ENCODE measurements around the gene TAAR6.

The TAAR6 gene

DNA sequence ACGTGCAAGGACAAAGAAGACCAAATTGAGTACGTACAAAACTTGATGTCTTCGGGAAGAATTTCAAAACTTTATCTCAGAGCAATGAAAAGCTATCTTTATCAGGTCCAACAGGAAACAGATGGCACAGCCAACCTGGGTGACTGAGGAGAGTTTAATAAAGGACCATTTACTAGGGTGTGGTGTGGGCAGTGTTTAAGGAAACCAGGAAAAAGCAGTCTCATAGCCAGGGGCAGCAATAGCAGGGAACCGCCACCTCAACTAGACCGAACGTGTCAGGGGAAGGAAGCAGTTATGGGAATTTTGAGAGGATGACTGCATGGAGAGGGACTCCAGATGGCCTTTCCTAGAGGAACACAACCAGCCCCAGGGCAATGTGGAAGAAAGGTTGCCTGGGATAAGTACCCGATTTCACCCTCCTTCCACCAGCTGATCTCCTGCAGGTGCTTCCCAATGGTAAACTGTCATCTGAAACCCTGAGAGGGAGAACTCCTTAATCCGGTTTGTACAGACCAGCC lies 34.6 kb downstream of the TAAR6 start:
- TF ChIP-seq, protein P1, sequence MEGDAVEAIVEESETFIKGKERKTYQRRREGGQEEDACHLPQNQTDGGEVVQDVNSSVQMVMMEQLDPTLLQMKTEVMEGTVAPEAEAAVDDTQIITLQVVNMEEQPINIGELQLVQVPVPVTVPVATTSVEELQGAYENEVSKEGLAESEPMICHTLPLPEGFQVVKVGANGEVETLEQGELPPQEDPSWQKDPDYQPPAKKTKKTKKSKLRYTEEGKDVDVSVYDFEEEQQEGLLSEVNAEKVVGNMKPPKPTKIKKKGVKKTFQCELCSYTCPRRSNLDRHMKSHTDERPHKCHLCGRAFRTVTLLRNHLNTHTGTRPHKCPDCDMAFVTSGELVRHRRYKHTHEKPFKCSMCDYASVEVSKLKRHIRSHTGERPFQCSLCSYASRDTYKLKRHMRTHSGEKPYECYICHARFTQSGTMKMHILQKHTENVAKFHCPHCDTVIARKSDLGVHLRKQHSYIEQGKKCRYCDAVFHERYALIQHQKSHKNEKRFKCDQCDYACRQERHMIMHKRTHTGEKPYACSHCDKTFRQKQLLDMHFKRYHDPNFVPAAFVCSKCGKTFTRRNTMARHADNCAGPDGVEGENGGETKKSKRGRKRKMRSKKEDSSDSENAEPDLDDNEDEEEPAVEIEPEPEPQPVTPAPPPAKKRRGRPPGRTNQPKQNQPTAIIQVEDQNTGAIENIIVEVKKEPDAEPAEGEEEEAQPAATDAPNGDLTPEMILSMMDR (IDR thresholded peaks at IDR 0.05; ENCODE audit: control insufficient read depth, insufficient read depth, low read depth, low read length, missing control alignments), result no peak
- no peak overlapping the region for H3K4me3 ChIP-seq (ENCODE audit: control insufficient read depth, low read depth, low read length)
- DNase-seq (ENCODE audit: low read depth), result no peak

DNA sequence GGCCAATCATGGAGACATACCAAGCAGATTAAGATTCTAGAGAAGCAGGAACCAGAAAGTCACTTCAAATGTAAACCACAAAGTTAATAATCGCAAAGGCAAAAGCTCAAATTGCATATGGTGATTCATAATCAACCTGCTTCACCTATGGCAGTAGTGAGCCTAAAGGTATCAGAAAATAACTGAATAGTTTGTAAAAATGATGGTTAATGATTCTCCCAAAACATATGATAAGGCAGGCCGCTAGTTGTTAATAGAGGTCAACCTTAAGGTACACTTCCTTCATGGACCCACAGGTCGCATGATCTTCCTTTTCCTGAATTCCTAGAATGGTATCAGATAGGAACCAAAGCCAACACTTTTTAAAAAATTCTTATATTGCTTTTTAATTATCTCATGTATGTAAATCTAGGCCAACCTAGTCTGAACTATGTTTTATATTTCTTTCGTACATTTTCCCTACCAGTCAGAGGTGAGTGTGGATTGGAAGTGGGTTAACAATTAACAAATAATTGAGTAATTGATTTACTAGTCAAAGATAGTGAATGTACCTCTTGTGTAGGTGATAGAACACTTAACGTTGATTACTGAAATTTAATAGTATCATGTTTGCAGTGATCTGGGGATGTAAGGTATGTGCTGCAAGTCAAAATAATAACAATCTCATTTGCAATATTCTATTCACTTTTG lies 37.6 kb downstream of the TAAR6 start:
- TF ChIP-seq, protein P1 (IDR thresholded peaks at IDR 0.05; ENCODE audit: control insufficient read depth, insufficient read depth, low read depth, low read length, missing control alignments), result no peak
- DNase-seq (ENCODE audit: low read depth), result no peak
- H3K4me3 ChIP-seq (ENCODE audit: control insufficient read depth, low read depth, low read length), result no peak overlapping the region

DNA sequence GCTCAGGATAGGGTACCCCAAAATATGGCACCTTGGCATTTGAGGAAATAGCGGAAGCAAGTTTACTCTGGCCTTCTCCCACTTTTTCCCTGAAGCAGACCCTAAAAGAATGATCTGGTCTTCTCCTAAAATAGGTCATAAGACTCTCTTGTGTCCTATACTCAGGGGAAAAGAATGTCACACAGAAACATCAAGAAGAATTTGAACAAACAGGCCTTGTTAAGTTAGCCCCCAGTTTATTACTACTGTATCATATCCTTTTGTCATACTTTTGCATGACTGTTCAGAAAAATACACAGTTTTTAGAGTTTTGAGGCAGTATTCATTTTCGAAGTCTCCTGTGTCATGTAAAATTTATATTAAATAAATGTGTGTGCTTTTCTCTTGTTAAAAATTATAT lies 41.5 kb downstream of the TAAR6 start:
- H3K4me3 ChIP-seq (ENCODE audit: control insufficient read depth, low read depth, low read length), result no peak overlapping the region
- DNase-seq (ENCODE audit: low read depth), result no peak

DNA sequence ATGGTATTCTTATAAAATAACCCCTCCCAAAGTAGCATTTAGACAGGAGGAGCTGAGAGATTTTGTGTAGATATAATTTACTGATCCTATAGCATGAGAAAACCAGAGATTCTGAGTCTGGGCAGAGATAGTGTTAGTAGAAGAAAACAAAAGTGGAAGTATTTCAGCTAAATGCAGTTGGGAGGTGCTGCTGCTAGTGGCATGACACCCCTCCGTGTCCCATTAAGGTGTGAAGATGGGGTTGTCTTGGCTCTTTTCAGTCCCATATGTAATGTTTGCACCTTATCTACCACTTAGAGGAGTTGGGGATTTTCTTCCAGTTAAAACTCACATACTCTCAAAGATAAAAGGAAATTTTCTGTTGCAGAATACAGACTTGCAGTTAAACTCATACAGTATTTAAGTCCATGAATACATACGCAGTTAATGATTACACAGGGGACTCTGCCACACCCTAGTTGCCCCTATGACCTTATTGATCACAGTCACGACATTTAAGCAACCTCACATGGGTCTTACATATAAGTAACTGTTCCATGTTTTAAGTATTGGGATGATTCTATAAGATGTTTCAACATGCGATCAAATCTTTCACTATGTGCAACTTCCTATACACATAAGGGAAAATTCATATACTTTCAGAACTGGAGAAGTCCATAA lies 42.5 kb downstream of the TAAR6 start:
- H3K4me3 ChIP-seq (ENCODE audit: control insufficient read depth, low read depth, low read length), result no peak overlapping the region
- DNase-seq (ENCODE audit: low read depth), result no peak
- TF ChIP-seq, protein P1 (IDR thresholded peaks at IDR 0.05; ENCODE audit: control insufficient read depth, insufficient read depth, low read depth, low read length, missing control alignments), result no peak

More for the DNA sequence above, 41.5 kb downstream of the TAAR6 start:
- TF ChIP-seq, protein P1 (IDR thresholded peaks at IDR 0.05; ENCODE audit: control insufficient read depth, insufficient read depth, low read depth, low read length, missing control alignments), result no peak

DNA sequence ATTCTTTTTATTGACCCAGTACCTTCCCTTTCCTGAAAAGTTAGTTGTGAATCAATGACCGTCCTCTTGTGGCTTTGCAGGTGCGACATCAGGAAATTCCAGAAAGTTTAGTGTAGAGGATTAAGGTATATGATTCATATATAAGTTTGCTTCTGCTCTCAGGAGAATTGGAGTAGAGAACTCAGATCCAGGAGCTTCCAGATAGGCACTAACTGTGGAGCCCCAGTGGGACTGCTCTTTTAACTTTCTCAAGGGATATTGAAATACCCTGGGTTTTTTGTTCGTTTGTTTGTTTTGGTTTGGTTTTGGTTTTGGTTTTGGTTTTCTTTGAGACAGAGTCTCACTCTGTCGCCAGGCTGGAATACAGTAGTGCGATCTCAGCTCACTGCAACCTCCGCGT lies 44.4 kb downstream of the TAAR6 start:
- no peak overlapping the region for H3K4me3 ChIP-seq (ENCODE audit: control insufficient read depth, low read depth, low read length)
- TF ChIP-seq, protein P1 (IDR thresholded peaks at IDR 0.05; ENCODE audit: control insufficient read depth, insufficient read depth, low read depth, low read length, missing control alignments), result no peak
- no peak for DNase-seq (ENCODE audit: low read depth)

DNA sequence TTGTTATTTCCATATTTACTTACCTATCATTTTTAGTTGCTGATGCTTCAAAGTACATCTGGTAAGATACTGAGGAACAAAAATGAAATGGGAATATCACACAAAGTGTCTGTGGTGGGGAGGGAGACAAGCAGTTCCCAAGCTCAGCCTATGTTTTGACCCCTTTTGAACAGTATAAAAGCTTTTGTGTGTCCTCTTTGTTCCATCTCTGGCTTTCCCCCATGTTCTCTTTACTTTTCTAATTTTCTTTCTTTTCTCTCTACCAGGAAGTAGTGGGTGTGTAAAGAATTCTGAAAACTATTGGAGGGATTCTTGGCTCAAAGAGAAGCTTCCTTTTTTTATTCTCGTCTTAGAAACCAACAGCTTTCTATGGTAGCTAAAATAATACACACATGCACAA lies 46.6 kb downstream of the TAAR6 start:
- no peak for DNase-seq (ENCODE audit: low read depth)

More for the DNA sequence above, 46.6 kb downstream of the TAAR6 start:
- TF ChIP-seq, protein P1 (IDR thresholded peaks at IDR 0.05; ENCODE audit: control insufficient read depth, insufficient read depth, low read depth, low read length, missing control alignments), result no peak
- no peak overlapping the region for H3K4me3 ChIP-seq (ENCODE audit: control insufficient read depth, low read depth, low read length)

All from AG09309 (cell line).